GM12878 (cell line): ENCODE measurements around the gene ADM. TPM values are rescaled to one million over a fixed set of nuclear protein-coding genes. Genes with fewer than 3 reads are reported as not detected.

ENCODE experiments used
- CBX5 ChIP-seq: sonication (generic); IDR thresholded peaks from 2 replicates; pipeline ENCODE4 v1.6.1; 2016; ENCODE audit warnings: low read depth, moderate library complexity, mild to moderate bottlenecking, inconsistent platforms
- CHD2 ChIP-seq: IDR thresholded peaks from 2 replicates; pipeline ENCODE4 v1.6.1; 2011; ENCODE audit warnings: low read depth, low read length, improper control_type of control experiment, borderline replicate concordance
- ESRRA ChIP-seq: IDR thresholded peaks from 2 replicates; pipeline ENCODE4 v1.6.1; 2012; ENCODE audit warnings: mild to moderate bottlenecking, low read length, improper control_type of control experiment
- JUNB ChIP-seq: IDR thresholded peaks from 2 replicates; pipeline ENCODE4 v1.6.1; 2016; ENCODE audit warnings: antibody characterized with exemption, mild to moderate bottlenecking
- MEF2B ChIP-seq: fragments of 450-650 bp; IDR thresholded peaks from 2 replicates; pipeline ENCODE4 v1.6.1; 2018; ENCODE audit warnings: mild to moderate bottlenecking, moderate library complexity; ENCODE audit not compliant: partially characterized antibody, poor library complexity, severe bottlenecking
- NBN ChIP-seq: fragments of 450-650 bp; IDR thresholded peaks from 2 replicates; pipeline ENCODE4 v1.6.1; 2016
- NRF1 ChIP-seq: conservative IDR thresholded peaks from 2 replicates; pipeline ENCODE4 v1.6.1; 2011; ENCODE audit warnings: mild to moderate bottlenecking, low read depth, low read length, improper control_type of control experiment
- RUNX3 ChIP-seq: IDR thresholded peaks from 2 replicates; pipeline ENCODE4 v1.6.1; 2012; ENCODE audit warnings: low read length, inconsistent platforms
- SIX5 ChIP-seq: IDR thresholded peaks from 2 replicates; pipeline ENCODE4 v1.6.1; 2011; ENCODE audit warnings: mild to moderate bottlenecking, low read depth, low read length, moderate library complexity; ENCODE audit not compliant: severe bottlenecking
- STAT1 ChIP-seq: fragments of 450-650 bp; conservative IDR thresholded peaks from 2 replicates; pipeline ENCODE4 v1.6.1; 2014; ENCODE audit warnings: antibody characterized with exemption, mild to moderate bottlenecking
- SUZ12 ChIP-seq: fragments of 200-600 bp; sonication (generic); IDR thresholded peaks from one replicate; pipeline ENCODE4 v1.6.1; 2018; ENCODE audit warnings: antibody characterized with exemption, mild to moderate bottlenecking; ENCODE audit not compliant: unreplicated experiment
- TAF1 ChIP-seq: IDR thresholded peaks from 2 replicates; pipeline ENCODE4 v1.6.1; 2011; ENCODE audit warnings: mild to moderate bottlenecking, low read depth, low read length, borderline replicate concordance
- TCF3 ChIP-seq: IDR thresholded peaks from 2 replicates; pipeline ENCODE4 v1.6.1; 2012; ENCODE audit warnings: low read depth, mild to moderate bottlenecking, low read length, borderline replicate concordance; ENCODE audit not compliant: insufficient read depth
- TCF7 ChIP-seq: IDR thresholded peaks from 2 replicates; pipeline ENCODE4 v1.6.1; 2014; ENCODE audit warnings: antibody characterized with exemption, borderline replicate concordance
- polyA plus RNA-seq, 11 experiments: library from polyadenylated mRNA; depleted of rRNA in 4 of 11; unstranded in 6 of 11; stranded (reverse) in 5 of 11; fragments of >200 nt; fragmentation: Nextera tagmentation in 4 of 11; fragmentation: Illumina TruSeq in 1 of 11; extraction: Ambion mirVana in 4 of 11; extraction: Trizol in 1 of 11; gene quantifications; 1 replicate in 1 of 11; 2 replicates in 10 of 11; pipeline versions ENCODE4 v1.2.1 to v1.2.3, GENCODE V29; 2011 to 2016; ENCODE audit warnings: inconsistent platforms in 2 of 11, missing spikeins in 2 of 11, low read depth in 1 of 11
- total RNA-seq, 4 experiments: library from RNA; depleted of rRNA in 3 of 4; stranded (reverse); fragments of >200 nt in 3 of 4; fragmentation: Illumina TruSeq in 1 of 4; extraction: Trizol in 1 of 4; gene quantifications; 2 replicates each; pipeline versions ENCODE4 v1.2.1 to v1.2.3, GENCODE V29; 2013 to 2021
- TF ChIP-seq, protein P1 (sequence below): fragments of 450-650 bp; formaldehyde crosslinking; IDR thresholded peaks from 2 replicates; pipeline ENCODE4 v1.4.0; 2022; ENCODE audit warnings: mild to moderate bottlenecking, moderate library complexity
- TF ChIP-seq, protein P2 (sequence below): fragments of 150-350 bp; IDR thresholded peaks from 2 replicates; pipeline ENCODE4 v1.6.1; 2016; ENCODE audit warnings: low read depth, low read length
- TF ChIP-seq, protein P3 (sequence below): IDR thresholded peaks from 2 replicates; pipeline ENCODE4 v1.6.1; 2012; ENCODE audit warnings: mild to moderate bottlenecking, low read depth, low read length

Gene ADM
- total and polyA plus RNA-seq, 10 of the 15 experiments (the other 5 are each of a cell fraction or from before 2014, with no cell fraction given) = 0.11 to 4.2 (median 0.21) TPM; not detected in 7

DNA sequence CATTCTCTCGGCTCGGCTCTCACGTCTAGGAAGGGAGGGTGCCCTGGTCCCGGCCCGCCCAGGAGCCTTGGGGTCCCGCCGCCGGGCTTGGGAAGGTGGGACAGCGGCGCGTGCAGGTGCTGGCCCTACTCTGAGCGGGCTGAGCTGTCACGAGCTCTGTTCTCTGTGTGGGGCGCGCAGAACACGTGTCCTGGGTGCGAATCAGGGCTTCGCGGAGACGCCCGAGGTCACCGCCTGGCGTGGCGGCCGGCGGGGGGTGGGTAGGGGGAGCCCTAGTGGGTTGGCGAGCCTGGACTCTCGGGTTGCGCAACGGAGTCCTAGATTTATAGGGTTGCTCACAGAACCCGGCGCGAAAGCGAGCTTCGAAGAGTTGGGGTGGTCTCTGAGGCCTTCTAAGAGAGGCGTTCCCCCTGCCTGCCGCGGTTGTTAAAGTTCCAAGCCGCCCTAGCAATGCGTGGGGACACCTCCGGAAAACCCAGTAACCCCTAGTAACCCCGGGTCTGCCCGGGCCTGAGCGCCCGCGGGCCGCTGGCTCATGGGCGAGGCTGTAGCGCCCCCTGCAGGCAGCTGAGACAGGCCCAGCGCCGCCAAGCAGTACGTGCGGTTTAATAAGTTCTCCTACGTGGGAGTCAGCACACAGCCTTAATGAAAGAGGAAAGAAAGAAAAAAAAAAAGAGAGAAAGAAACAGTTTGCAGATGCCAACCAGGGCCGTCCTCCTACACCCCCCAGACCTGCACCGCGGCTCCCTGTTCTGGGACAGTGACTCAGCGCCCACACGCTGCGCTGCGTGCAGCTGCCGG, 2.7 kb downstream of the ADM start (continued):
- TF ChIP-seq, protein P1, sequence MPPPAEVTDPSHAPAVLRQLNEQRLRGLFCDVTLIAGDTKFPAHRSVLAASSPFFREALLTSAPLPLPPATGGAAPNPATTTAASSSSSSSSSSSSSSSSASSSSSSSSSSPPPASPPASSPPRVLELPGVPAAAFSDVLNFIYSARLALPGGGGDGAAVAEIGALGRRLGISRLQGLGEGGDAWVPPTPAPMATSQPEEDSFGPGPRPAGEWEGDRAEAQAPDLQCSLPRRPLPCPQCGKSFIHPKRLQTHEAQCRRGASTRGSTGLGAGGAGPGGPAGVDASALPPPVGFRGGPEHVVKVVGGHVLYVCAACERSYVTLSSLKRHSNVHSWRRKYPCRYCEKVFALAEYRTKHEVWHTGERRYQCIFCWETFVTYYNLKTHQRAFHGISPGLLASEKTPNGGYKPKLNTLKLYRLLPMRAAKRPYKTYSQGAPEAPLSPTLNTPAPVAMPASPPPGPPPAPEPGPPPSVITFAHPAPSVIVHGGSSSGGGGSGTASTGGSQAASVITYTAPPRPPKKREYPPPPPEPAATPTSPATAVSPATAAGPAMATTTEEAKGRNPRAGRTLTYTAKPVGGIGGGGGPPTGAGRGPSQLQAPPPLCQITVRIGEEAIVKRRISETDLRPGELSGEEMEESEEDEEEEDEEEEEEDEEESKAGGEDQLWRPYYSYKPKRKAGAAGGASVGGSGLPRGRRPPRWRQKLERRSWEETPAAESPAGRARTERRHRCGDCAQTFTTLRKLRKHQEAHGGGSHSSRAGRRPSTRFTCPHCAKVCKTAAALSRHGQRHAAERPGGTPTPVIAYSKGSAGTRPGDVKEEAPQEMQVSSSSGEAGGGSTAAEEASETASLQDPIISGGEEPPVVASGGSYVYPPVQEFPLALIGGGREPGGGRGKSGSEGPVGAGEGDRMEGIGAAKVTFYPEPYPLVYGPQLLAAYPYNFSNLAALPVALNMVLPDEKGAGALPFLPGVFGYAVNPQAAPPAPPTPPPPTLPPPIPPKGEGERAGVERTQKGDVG (CRISPR knock-in tag) = no peak
- TF ChIP-seq TAF1 (0 out of 2 replicates have a peak, but pooled peaks have one; percentile 36), MEF2B (no peak), TCF7 (no peak), ESRRA (no peak), JUNB (no peak), SIX5 (no peak), RUNX3 (peak; percentile 77), TCF3 (peak; percentile 78), SUZ12 (no peak), STAT1 (no peak), NBN (peak; percentile 98), CHD2 (no peak; the same call in 1 of the 2 replicates), CBX5 (peak; percentile 58; the same call in 1 of the 2 replicates), NRF1 (no peak)
- TF ChIP-seq, protein P2, sequence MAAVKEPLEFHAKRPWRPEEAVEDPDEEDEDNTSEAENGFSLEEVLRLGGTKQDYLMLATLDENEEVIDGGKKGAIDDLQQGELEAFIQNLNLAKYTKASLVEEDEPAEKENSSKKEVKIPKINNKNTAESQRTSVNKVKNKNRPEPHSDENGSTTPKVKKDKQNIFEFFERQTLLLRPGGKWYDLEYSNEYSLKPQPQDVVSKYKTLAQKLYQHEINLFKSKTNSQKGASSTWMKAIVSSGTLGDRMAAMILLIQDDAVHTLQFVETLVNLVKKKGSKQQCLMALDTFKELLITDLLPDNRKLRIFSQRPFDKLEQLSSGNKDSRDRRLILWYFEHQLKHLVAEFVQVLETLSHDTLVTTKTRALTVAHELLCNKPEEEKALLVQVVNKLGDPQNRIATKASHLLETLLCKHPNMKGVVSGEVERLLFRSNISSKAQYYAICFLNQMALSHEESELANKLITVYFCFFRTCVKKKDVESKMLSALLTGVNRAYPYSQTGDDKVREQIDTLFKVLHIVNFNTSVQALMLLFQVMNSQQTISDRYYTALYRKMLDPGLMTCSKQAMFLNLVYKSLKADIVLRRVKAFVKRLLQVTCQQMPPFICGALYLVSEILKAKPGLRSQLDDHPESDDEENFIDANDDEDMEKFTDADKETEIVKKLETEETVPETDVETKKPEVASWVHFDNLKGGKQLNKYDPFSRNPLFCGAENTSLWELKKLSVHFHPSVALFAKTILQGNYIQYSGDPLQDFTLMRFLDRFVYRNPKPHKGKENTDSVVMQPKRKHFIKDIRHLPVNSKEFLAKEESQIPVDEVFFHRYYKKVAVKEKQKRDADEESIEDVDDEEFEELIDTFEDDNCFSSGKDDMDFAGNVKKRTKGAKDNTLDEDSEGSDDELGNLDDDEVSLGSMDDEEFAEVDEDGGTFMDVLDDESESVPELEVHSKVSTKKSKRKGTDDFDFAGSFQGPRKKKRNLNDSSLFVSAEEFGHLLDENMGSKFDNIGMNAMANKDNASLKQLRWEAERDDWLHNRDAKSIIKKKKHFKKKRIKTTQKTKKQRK = no peak
- TF ChIP-seq, protein P3, sequence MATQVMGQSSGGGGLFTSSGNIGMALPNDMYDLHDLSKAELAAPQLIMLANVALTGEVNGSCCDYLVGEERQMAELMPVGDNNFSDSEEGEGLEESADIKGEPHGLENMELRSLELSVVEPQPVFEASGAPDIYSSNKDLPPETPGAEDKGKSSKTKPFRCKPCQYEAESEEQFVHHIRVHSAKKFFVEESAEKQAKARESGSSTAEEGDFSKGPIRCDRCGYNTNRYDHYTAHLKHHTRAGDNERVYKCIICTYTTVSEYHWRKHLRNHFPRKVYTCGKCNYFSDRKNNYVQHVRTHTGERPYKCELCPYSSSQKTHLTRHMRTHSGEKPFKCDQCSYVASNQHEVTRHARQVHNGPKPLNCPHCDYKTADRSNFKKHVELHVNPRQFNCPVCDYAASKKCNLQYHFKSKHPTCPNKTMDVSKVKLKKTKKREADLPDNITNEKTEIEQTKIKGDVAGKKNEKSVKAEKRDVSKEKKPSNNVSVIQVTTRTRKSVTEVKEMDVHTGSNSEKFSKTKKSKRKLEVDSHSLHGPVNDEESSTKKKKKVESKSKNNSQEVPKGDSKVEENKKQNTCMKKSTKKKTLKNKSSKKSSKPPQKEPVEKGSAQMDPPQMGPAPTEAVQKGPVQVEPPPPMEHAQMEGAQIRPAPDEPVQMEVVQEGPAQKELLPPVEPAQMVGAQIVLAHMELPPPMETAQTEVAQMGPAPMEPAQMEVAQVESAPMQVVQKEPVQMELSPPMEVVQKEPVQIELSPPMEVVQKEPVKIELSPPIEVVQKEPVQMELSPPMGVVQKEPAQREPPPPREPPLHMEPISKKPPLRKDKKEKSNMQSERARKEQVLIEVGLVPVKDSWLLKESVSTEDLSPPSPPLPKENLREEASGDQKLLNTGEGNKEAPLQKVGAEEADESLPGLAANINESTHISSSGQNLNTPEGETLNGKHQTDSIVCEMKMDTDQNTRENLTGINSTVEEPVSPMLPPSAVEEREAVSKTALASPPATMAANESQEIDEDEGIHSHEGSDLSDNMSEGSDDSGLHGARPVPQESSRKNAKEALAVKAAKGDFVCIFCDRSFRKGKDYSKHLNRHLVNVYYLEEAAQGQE = no peak
